Testis (tissue), 2 donors: ENCODE results near the gene CHM.
"Not testable (repeated sequence)": the region's sequence is repeated elsewhere in the genome, so short reads cannot be mapped to it uniquely, and the experiment has no call there.

Source experiments
- CTCF ChIP-seq, 3 experiments: fragments of 450-650 bp in 2 of 3; fragments of 200-600 bp in 1 of 3; sonication (generic) in 1 of 3; IDR thresholded peaks; one replicate each; pipeline ENCODE4 v1.5.1; 2016 to 2019; ENCODE audit warnings: antibody characterized with exemption in 3 of 3, mild to moderate bottlenecking in 2 of 3, moderate library complexity in 1 of 3
- POLR2A ChIP-seq: fragments of 450-650 bp; IDR thresholded peaks from one replicate; pipeline ENCODE4 v1.6.1; 2017; ENCODE audit warnings: antibody characterized with exemption, mild to moderate bottlenecking, moderate library complexity

GRCh38 chrX:85944751-85945150 lies 102.6 kb downstream of the CHM start:
- TF ChIP-seq CTCF (IDR thresholded peaks at IDR 0.05); POLR2A: not testable (repeated sequence)
